Epidermal melanocyte (primary cell): ENCODE measurements around the gene GABRD.

Experiments used
- DNase-seq: peaks from one replicate; pipeline ENCODE4 v3.0.0; 2011; ENCODE audit warnings: low spot score; ENCODE audit not compliant: insufficient read length

GABRD gene

DNA sequence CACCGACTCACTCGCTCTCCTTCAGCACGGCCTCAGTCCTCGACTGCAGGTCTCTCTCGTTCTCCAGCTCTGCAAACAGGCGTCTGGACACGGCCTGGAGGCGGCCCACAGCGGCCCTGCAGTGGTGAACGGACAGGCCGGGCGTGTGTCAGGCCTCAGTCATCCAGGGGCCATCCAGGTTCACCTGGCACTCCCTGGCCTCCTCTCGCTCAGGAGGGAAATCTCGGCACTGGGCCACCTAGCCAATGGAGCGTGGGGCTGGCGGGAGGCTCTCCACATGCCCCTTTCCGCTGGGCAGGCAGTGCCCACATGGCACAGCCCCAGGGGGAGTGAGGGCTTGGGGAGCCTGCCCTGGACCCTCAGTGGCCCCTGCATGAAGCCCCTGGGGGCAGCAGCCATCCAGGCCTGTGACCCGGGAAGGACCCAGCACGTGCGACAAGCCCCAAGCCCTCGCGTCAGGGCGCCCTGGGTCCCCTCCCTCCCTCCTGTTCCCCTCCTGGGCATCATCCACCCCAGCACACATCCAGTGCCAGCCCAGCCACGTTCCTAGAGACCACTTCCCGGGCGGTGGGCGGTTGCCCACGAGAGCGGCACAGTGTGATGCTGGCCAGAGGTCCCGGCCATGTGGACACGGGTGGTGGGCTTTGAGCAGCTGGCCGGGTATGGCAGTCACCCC is 33.6 kb upstream of the GABRD start:
- no peak for DNase-seq

DNA sequence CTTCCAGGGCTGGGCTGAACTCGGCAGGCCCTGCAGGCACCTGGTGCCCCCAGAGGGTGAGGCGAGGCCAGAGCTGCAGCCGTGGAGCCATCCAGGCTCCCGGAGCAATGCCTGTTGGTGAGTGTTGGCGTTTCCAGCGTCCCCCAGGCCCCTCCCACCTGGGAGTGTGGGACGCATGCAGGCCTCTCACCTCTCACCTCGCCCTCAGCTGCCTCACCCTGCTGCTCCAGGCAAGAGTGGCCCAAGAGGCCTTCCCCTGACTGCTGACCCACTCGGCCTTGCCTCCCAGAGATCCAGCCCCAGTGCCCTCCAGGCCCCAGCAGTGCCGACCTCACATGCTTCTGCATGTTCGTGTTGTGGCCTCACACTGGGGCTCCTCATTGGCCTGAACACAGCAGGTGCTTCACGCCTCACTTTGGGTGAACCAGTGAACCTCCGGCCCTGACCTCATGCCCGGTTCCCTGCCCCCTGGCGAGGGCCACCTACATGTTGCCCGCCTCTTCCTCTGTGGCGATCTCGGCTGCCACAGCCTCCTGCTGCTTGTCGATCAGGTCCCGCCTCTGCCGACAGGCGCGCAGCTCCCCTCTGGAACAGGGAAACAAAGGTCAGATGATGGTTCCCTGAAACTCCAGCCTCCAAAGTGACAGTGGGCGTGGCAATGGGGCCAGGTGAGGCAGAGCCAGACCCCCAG is 32.5 kb upstream of the GABRD start:
- DNase-seq: no peak

DNA sequence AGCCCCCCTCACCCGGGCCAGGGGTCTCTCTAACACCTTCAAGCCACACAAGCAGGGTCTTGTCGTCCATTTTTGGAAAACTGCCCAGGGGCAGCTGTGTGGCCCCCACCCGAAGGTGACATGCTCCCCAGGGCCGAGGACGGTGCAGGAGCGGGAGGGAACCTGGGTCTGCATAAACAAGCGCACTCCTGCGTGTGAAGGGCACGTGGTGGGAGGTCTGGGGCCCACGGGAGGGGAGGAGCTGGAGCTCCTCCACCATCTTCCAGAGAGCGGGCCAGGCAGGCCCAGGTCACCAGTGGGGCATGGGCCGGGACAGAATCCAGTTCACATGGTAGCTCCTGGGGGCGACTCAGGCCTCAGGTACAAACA is 32.0 kb upstream of the GABRD start:
- DNase-seq: no peak

DNA sequence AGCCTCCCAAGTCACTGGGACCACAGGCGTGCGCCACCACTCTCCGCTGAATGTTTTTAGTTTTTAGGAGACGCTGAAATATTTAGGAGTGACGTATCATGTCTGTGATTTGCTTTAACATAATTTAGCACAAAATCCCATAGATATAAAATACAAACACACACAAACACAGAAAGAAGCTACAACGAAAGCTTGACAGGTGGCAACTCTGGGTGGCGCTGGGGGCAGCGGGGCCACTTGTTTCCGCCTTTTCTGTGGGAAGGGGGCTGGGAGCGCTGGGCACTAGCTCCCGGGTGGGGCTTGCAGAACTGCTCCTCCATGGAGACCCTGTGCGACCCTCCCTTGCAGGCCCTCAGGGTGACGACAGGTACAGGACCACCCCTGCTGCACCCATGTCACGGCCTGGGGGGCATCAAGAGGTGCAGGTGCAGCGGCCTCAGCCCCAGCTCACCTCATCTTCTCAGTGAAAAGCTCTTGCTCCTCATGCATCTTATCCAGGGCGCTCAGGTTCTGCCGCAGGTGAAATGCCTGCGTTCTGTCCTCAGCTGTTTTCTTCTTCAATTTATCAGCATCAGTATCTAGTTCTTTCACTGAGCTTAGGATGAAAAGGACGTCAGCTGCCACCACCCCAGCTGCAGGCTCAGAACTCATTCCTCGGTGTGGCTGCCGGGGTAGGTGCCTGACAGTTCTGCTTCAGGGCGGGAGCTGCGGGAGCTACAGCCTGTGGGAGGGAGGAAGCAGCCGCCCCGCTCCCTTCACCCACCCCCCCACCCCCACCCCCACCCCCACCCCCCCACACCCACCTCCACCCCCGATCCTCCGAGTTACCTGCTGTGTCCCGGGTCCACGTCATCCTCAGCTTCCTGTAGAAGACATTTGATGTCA is 30.8 kb upstream of the GABRD start:
- DNase-seq: no peak

DNA sequence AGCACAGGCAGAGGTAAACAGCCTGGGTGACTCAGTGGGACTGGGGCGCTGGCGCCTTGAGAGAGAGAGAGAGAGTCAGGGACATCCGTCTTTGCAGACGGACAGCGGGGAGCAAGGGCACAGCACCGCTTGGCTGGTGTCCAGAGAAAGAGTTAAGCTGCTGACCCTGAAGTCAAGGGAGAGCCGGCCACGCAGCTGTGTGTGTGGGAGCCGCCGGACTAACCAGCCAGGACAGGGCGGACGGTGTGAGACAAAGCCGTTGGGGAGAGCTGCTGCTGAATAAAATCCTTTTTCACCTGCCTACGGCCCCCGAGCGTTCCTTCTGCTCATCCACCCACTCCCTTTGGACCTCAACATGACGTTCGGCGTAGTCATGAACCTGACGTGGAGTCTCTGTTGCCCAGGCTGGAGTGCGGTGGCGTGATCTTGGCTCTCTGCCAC is 30.0 kb upstream of the GABRD start:
- no peak for DNase-seq

DNA sequence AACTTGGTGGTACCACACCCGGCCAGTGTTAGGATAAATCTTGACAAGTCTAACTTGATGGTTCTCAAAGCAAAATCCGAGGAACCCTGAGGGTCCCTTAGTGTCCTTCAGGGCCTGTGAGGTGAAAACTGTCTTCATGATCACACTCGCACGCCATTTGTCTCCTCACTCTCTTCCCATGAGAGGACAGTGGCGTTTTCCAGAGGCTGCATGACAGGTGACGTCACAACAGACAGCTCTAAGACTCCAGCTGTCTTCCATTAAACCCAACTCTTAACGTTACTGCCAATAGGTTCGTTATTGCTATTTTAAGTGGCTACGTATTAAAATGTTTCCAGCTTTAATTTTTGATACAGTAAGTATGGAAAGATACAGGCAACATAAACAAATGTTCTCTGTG is 29.4 kb upstream of the GABRD start:
- DNase-seq: no peak

DNA sequence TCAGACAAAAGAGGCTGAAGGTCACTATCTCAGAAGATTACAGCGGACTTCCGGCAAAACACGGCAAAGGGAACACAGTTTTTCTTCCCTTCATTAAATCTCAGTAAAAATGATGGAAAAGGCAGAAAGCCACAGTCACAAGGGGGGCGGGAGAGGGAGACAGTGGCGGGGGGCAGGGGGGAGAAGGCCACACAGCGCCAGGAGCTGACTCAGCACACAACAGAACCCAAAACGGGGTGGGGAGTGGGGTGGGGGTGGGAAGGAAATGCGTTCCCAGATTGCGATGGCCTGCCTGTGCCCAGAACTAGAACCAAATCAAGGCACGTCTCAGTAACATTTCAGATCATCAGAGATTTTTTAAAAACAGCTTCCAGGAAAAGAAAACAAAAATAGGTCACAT is 28.9 kb upstream of the GABRD start:
- DNase-seq: no peak

DNA sequence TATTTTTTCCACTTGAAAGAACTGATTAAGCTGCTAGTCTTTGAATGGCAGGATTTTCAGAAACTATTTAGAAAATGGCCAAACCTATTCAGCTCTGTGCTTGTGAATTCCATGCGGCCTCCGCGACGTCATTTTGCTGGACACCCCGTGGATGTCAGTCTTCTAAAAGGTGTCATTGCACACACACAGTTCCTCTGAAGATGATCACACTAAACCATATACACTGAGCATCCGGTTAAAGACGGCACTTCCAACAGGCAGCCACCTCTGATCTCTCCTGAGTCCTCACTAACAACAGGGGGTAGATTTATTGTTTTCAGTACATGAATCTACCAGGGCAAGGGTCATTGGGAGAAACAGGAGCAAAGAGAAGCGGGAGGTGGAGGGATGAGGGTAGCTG is 24.6 kb upstream of the GABRD start:
- no peak for DNase-seq

DNA sequence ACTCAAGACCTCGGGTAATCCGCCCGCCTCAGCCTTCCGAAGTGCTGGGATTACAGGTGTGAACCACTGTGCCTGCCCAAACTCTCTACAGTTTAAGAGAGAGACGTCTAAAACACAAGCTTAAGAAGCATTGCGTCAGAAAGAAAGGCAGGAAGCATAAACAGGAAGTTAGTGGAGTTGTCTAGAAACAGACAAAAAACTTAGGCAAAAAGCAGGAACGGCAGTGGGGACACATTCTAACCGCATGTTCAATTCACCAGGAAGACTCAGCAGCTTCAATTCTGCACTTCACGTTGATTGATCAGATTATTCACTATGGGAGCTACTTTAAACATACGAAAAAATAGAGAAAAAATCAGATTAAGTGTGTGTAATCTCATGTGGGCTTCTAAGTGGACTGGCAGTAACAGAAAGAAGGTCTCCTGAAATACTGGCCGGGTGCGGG is 22.9 kb upstream of the GABRD start:
- no peak for DNase-seq

DNA sequence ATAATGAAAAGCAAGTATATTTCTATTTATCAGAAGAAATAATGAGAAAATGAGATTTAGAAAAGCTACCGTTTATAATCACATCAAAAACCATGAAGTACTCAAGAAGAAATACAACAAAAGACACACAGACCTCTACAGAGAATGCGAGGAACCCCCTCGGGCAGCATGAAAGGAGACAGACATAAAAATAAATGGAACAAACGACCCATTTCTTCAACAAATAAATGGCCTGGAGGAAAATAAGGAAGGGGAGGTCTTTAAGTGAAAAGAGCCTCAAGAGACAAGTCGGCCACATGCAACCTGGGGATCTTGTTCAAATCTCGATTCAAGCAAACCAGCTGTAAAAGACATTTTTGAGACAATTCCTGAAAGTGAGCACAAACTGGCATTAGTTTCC is 21.6 kb upstream of the GABRD start:
- peak; percentile 71 for DNase-seq

DNA sequence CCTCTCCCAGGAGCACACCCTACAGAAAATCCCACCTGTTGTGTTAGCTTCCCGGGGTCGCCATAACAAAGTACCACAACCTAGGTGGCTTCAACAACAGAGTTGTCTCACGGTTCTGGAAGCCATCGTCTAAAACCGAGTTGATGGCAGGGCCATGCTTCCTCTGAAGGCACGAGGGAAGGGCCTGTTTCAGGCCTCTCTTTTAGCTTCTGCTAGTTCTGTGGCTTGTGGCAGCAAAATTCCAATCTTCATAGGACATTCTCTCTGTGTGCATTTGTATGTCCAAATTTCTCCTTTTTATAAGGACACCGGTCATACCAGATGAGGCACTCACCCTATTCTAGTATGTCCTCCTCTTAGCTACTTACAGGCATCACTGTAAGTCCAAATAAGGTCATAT is 18.7 kb upstream of the GABRD start:
- DNase-seq: no peak

DNA sequence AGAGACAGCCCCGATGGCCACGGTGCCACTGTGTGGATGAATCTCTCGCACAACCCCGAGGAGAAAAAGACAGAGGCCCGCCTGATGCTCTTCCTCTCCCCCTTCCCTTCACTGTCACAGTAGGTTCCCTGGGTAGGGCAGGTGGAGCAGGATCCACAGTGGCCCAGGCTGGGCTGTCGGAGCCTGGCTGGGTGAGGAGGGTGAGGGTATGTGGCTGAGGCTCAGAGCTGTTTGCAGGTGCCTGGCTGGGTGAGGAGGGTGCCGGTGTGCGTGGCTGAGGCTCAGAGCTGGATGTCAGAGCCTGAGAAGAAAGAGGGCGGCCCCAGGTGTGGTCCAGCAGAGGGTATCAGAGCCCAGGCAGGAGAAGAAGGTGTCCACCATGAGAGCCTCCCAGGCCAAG is 18.3 kb upstream of the GABRD start:
- DNase-seq: no peak

DNA sequence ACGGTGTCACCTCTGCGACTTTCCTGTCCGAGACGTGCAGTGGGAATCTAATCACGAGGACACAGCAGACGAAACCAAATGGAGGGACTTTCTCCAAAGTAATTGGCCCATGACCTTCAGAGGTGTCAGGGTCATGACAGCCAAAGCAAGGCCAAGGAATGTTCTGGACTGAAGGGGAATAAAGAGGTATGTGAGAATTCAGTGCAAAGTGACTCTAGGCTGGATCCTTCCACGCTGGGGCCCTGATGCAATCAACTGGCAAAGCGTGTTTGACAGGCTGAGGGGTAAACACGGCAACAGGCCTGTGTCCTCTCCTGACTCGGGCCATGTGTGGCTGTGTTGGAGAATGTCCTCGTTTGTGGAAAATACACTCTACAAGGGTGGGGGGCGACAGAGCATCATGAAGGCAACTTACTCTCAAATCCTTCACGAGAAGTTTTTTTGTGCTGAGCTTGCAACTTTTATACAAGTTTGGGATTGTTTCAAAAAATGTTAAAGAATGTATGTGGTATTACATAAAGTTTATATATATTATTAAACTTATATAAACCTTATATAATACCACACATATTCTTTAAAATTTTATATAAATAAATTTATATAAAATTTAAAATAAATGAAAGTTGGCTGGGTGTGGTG is 17.3 kb upstream of the GABRD start:
- no peak for DNase-seq

DNA sequence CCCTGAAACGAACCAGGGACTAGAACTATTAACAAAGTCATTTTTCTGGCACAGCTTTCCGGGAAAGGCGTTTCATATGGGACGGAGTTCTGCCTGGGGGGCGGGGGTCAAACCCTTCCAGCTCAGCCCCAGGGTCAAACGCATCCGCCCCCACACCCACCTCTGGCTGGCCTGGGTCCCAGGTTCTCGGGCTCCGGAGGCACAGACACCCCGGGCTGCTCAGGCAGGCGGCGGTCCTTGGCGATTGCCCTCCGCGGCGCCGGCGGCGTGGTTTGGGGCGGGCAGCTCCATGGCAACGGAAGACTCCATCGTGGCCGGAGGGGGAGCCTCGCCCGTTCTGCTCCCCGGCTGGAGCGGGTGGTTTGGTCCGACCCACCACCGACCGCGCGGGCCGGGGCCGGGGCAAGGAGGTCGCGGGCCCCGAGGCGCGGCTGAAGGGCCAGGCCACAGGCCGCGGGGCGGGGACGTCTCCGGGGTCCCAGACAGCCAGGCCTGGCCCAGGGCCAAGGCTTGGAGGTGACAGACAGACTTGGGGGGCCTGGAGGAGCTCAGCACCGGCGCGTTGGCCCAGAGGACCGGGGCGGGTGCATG is 15.5 kb upstream of the GABRD start, which contains the start of gene CFAP74:
Gene CFAP74, minus strand, starts transcription at position 246 of the 591 bp plus-strand sequence. CDS start 12,830 bp downstream, outside the sequence.
- no peak for DNase-seq

DNA sequence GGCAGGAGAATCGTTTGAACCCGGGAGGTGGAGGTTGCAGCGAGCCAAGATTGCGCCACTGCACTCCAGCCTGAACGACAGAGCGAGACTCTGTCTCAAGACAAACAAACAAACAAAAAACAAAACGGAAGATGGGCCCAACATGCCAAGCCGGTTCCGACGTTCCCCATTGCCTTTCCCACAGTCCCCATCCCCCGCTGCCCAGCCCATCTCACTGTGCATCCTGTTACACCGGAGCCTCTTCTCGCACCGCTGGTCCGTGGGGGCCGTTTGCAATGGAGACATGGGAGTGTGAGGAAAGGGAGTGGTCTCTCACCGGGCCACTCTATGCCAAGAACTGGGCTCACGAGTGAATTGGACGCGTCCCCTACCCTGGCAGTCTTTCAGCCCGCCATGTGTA is 14.3 kb upstream of the GABRD start:
- DNase-seq: no peak

DNA sequence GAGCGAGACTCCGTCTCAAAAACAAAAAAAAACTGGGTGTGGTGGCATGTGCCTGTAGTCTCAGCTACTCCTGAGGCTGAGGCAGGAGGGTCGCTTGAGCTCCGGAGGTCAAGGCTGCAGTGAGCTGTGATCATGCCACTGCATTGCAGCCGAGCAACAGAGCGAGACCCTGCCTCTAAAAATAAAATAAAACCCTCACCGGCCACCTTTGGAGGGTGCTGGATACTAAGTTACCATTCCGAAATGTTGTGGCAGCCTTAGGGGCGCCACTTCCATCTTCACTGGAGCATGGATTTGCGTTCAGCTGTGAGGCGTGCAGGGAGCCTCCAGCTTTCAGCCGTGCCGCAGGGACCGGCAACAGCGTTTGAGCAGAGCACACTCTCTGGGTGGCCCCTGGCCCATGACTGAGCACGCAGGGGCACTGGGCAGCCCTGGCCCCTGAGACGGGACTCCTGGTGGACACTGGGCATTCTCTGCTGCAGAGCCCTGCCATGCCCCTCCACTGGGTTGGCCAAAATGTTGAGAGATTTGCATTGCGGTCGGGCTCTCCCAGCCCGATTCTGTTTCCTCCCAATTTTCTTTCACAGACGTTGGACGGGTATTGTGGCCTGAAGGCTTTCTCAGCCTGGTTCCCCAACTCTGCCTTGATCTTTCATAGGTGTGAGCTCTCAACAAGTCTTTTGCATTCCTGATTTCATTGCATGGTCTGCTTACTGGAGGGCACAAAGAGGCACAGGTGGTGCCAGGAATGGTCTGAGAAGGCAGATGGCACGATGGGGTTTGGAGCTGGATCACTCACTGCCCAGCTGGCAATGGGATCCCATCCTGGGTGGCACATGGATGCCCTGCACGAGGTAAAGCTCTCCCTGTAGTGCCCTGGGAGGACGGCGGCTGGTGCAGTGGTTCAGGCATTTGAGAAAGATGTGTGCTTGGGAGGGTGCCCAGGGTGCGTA is 9.8 kb upstream of the GABRD start:
- DNase-seq: no peak

DNA sequence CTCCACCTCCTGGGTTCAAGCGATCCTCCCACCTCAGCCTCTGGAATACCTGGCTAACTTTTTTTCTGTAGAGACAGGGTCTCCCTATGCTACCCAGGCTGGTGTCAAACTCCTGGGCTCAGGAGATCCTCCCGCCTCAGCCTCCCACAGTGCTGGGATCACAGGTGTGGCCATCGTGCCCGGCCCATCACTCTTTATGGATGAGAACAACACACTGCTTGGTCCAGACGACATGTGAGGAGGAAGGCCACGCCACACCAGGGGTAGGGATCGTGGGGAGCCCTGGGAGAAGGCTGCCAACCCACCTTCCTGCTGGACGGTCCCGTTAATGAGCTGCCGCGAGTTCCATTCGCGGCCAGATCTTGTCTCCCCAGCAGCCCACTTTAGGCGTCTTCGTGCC is 5.0 kb upstream of the GABRD start:
- DNase-seq: no peak

DNA sequence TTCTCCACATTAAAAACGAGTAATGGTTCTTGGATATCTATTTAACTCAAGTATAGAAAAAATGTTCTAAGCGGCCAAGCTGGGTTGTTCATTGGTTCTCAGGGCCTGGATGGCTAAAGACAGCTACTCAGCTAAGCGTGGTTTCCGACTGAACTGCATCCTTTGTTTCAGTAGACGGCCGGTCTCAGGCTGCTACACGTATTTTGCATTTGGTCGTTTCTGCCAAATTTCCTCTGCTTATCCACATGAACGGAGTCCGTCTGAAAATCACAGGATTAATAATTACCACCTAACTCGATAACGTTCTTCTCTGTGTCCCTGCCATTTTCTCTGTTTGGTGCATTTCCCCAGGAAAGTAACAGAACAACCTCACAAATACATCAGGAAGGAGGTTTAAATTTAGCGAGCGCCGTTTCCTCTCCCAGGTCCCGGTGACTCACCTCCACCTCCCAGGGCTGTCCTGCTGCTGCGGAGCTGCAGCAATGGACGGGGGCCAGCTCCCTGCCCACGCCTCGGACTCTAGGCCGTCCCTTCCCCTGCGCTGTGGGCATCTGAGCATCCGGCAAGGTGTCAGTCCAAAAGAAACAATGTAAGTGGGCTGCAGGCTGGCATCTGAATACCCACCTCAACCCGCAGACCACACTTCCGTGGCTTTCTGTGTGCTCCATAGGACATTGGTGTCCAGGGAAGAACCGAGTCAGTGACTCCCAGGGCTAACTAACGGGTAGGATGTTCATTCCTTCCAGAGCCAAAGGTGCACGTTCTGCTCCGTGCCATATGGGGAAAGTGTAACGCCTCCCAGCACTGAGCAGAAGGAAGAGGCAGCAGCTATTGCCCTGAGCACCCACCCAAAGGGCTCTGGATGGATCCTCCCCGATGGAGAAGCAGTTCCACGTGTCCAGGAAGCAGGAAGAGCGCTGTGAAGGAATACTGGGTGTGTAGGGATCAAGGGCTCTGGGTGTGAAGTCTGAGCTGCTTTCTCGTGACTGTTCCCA is 4.1 kb upstream of the GABRD start:
- DNase-seq: no peak

DNA sequence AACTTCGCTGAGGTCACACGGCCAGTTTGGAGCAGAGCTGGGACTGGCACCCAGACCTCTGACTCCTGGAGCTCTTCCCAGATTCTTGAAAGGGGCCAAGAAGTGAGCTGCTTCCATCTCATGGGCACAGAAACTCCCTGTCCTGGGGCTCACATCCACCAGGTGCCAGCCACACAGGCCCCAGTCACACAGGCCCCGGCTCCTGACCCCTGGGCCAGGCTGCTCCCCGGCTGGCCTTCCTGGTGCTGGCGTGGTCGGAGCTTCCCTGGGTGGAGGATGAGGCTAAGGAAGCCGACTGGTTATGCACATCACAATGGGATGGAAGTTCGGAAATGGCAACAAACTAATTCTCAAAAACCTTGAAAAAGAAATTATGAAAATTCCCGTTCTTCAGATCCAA is 3.0 kb upstream of the GABRD start:
- DNase-seq: no peak
